Suprapubic skin (tissue), 4 donors: ENCODE results near the gene LAMB2. TPM values are rescaled to one million over a fixed set of nuclear protein-coding genes. Genes with fewer than 3 reads are reported as not detected.

Source experiments
- DNase-seq, 2 donors: peaks; one replicate each; pipeline ENCODE4 v3.0.0-alpha.2; 2019; ENCODE audit warnings: low spot score in 2 of 2
- H3K27ac ChIP-seq: fragments of 200-600 bp; sonication (generic); one replicate; pipeline ENCODE4 v1.5.1; 2019
- H3K27me3 ChIP-seq: fragments of 200-600 bp; sonication (generic); one replicate; pipeline ENCODE4 v1.5.1; 2019
- H3K36me3 ChIP-seq: fragments of 200-600 bp; sonication (generic); one replicate; pipeline ENCODE4 v1.5.1; 2019
- H3K4me1 ChIP-seq: fragments of 200-600 bp; sonication (generic); one replicate; pipeline ENCODE4 v1.5.1; 2019
- H3K4me3 ChIP-seq: fragments of 200-600 bp; sonication (generic); one replicate; pipeline ENCODE4 v1.5.1; 2019; ENCODE audit warnings: mild to moderate bottlenecking
- H3K9me3 ChIP-seq: fragments of 200-600 bp; sonication (generic); one replicate; pipeline ENCODE4 v1.5.1; 2019
- CTCF ChIP-seq, 2 donors: fragments of 200-600 bp in 1 of 2; fragments of 450-650 bp in 1 of 2; sonication (generic) in 1 of 2; IDR thresholded peaks; one replicate each; pipeline ENCODE4 v1.5.1; 2016 to 2019; ENCODE audit warnings: antibody characterized with exemption in 2 of 2, mild to moderate bottlenecking in 1 of 2, moderate library complexity in 1 of 2
- EP300 ChIP-seq: sonication (generic); formaldehyde crosslinking; IDR thresholded peaks from one replicate; pipeline ENCODE4 v1.6.1; 2017; ENCODE audit warnings: antibody characterized with exemption
- POLR2A ChIP-seq, 2 donors: fragments of 450-650 bp; IDR thresholded peaks; one replicate each; pipeline ENCODE4 v1.6.1; 2017; ENCODE audit warnings: antibody characterized with exemption in 2 of 2, mild to moderate bottlenecking in 2 of 2, moderate library complexity in 2 of 2
- POLR2AphosphoS5 ChIP-seq, 3 donors: sonication (generic); formaldehyde crosslinking; IDR thresholded peaks; one replicate each; pipeline ENCODE4 v1.6.1; 2017; ENCODE audit warnings: antibody characterized with exemption in 3 of 3
- WGBS: methylation state at CpG from one replicate; pipeline ENCODE4 v1.1.5; 2018; 5-methylcytosine and 5-hydroxymethylcytosine counted together
- total RNA-seq, 4 donors: library from RNA; depleted of rRNA; stranded (reverse); fragments of >200 nt; gene quantifications; one replicate each; pipeline ENCODE4 v1.1.0, GENCODE V29; 2016

The LAMB2 gene
- total RNA-seq, 4 donors from 2014 or later: 333 to 563 (median 501) TPM

DNA sequence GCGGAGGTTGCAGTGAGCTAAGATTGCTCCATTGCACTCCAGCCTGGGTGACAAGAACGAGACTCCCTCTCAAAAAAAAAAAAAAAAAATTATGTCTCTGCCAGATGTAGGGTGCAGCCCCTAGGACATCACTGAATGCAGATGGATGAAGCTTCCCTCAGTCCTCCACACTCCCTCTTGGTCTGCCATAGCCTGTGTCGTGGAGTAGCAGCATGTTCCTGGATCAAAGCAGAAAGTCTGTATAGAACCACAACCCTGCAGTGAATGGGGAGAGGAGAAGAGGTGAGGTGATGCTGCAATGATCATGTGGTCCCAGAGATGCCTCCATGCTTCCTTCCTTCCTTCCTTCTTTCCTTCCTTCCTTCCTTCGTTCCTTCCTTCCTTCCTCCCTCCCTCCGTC is 15.3 kb upstream of the LAMB2 start:
- Histone ChIP-seq H3K27ac (no peak overlapping the region), H3K4me1 (no peaks in the 10 kb centered on the region), H3K27me3 (no peaks in the 10 kb centered on the region), H3K9me3 (no peaks in the 10 kb centered on the region), H3K4me3 (no peak overlapping the region), H3K36me3 (no peaks in the 10 kb centered on the region)
- no peak for DNase-seq
- TF ChIP-seq POLR2A (IDR thresholded peaks at IDR 0.05) (no peak), POLR2AphosphoS5 (IDR thresholded peaks at IDR 0.05) (no peak), CTCF (IDR thresholded peaks at IDR 0.05) (no peak), EP300 (no peak)
- WGBS: 73% methylated on average over 5 of the region's 5 CpGs

GRCh38 chr3:49140080-49140479 is 7.2 kb upstream of the LAMB2 start:
- no peak overlapping the region for H3K27ac ChIP-seq
- DNase-seq: no peak
- WGBS: 78% methylated on average over 3 of the region's 3 CpGs
- H3K4me3 ChIP-seq: no peak overlapping the region
- no peaks in the 10 kb centered on the region for H3K36me3 ChIP-seq
- H3K4me1 ChIP-seq: no peaks in the 10 kb centered on the region
- no peak for TF ChIP-seq CTCF (IDR thresholded peaks at IDR 0.05)
- no peak for TF ChIP-seq EP300
- no peak for TF ChIP-seq POLR2A (IDR thresholded peaks at IDR 0.05)
- no peak for TF ChIP-seq POLR2AphosphoS5 (IDR thresholded peaks at IDR 0.05)
- H3K9me3 ChIP-seq: no peaks in the 10 kb centered on the region
- no peaks in the 10 kb centered on the region for H3K27me3 ChIP-seq

- no peak for TF ChIP-seq POLR2A (IDR thresholded peaks at IDR 0.05)
- TF ChIP-seq EP300: no peak
- TF ChIP-seq POLR2AphosphoS5 (IDR thresholded peaks at IDR 0.05): no peak
- no peak for TF ChIP-seq CTCF (IDR thresholded peaks at IDR 0.05)
- no peak for DNase-seq
Observed at GRCh38 chr3:49135499-49135898, 2.6 kb upstream of the LAMB2 start.

GRCh38 chr3:49134471-49135265 is 1.8 kb upstream of the LAMB2 start:
- Histone ChIP-seq H3K4me1 (peaks cover 44% of the 10 kb centered on the region), H3K27ac (no peak overlapping the region), H3K4me3 (no peak overlapping the region), H3K9me3 (no peaks in the 10 kb centered on the region), H3K36me3 (no peaks in the 10 kb centered on the region), H3K27me3 (no peaks in the 10 kb centered on the region)
- WGBS: 67% methylated on average over 3 of the region's 3 CpGs
- no peak for TF ChIP-seq POLR2AphosphoS5 (IDR thresholded peaks at IDR 0.05)
- TF ChIP-seq POLR2A (IDR thresholded peaks at IDR 0.05): no peak
- no peak for TF ChIP-seq CTCF (IDR thresholded peaks at IDR 0.05)
- TF ChIP-seq EP300: no peak
- DNase-seq: no peak

More at GRCh38 chr3:49135499-49135898, 2.6 kb upstream of the LAMB2 start:
- WGBS: 78% methylated on average over 3 of the region's 4 CpGs
- Histone ChIP-seq H3K4me1 (peaks cover 39% of the 10 kb centered on the region), H3K4me3 (no peak overlapping the region), H3K27ac (no peak overlapping the region), H3K9me3 (no peaks in the 10 kb centered on the region), H3K36me3 (no peaks in the 10 kb centered on the region), H3K27me3 (no peaks in the 10 kb centered on the region)

DNA sequence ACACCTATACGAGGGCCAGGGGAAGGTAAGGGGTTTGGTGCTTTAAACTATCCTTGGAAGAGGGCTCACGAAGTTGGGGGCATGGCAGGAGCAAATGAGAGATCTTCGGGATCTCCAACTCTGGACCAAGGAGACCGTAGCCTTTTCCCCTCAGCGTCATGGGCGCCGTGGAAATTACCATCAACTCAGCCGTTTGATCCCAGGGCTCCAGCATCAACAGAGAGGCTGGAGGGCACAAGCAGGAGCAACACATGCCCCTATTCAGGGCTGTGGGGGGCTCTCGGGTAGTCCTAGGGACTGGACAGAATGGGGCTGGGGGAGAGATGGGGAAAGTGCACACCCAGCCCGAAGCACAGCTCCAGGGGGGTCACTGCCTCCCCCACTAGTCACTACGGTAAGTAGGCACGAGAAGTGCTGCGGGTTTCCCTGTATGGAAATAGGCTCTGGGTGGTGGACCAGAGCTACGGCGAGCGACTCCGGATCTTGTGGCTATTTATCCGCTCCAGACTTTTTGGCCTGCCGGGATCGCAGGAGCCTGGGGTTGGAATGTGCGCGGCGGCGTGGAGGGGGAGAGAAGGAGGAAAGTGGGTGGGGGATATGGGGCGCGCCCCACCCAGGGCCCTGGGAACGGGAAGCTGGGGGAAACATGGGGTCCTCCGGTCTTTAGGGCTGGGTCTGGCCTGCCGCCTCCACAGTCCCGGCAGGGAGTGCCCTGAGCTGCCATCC is 539 bp upstream of the LAMB2 start:
- Histone ChIP-seq H3K27ac (peak overlapping the region; percentile 87), H3K4me1 (peaks cover 44% of the 10 kb centered on the region), H3K27me3 (no peaks in the 10 kb centered on the region), H3K36me3 (peaks cover 10% of the 10 kb centered on the region), H3K4me3 (peak overlapping the region; percentile 73), H3K9me3 (no peaks in the 10 kb centered on the region)
- DNase-seq: peak; percentile 91 to 96
- WGBS: 7% methylated on average over 24 of the region's 30 CpGs
- TF ChIP-seq EP300: no peak
- peak in 1 of 3 donors; percentile 16 for TF ChIP-seq POLR2AphosphoS5 (IDR thresholded peaks at IDR 0.05)
